ENCODE results near the gene TOP2A.
"Not testable (repeated sequence)": the region's sequence is repeated elsewhere in the genome, so short reads cannot be mapped to it uniquely, and the experiment has no call there.

The TOP2A gene

GRCh38 chr17:40430272-40431230, 12.9 kb upstream of the TOP2A start:
- no peak for DNase-seq

DNA sequence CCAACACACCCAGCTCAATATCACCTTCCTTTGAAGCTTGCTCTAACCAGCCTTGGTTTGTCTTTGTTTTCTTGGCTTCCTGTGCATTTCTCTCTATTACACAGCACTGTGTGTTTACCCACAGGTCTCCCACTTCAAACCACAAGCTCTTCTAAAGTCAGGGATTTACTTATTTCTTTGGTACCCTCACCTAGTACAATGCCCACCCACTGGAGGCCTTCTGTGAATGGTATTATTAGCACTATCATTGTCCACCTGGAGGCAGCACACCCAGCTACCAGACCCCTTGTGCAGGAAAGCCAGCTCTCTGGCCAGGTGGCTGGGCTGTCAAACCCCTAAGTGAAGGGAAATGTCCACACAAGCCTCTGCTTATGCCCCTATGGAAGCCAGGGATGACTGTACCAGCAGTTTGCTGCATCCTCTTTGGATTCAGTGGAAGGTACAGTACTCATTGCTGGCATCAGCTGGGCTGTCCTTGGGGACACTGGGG, 9.4 kb upstream of the TOP2A start:
- no peak for DNase-seq

DNA sequence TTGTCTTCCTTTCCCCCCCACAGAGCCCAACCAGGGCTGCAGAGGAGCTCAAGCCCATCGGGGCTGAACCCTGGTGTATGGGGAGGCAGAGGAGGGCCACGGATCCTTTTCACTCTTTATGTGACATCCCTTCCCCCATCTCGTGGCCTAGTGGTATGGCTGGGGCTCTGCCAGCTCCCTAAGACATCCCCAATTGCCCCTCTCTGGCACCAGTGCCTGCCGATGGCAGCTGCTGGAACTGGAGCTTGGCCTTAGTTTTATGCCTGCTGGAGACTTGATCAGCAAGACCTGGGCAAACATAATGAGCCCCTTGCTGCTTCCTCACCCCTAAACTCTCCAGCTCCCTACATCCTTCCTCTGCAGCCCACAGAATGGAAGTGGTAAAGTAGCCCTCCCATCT, 8.0 kb upstream of the TOP2A start:
- no peak for DNase-seq

- no peak for DNase-seq
These were observed 5.4 kb upstream of the TOP2A start for GRCh38 chr17:40422990-40423633.

- DNase-seq, result no peak
These were observed 2.0 kb upstream of the TOP2A start for GRCh38 chr17:40419559-40420331.

DNA sequence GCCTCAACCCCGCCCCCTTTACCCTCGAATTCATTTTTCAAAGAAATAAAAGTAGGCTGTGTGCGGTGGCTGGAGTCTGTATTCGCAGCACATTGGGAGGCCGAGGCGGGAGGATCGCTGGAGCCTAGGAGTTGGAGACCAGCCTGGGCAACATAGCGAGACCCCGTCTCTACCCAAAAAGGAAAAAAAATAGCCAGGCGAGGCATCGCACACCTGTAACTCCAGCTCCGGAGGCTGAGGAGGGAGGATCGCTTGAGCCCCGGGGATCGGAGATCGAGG, 671 bp upstream of the TOP2A start:
- no peak for DNase-seq

DNA sequence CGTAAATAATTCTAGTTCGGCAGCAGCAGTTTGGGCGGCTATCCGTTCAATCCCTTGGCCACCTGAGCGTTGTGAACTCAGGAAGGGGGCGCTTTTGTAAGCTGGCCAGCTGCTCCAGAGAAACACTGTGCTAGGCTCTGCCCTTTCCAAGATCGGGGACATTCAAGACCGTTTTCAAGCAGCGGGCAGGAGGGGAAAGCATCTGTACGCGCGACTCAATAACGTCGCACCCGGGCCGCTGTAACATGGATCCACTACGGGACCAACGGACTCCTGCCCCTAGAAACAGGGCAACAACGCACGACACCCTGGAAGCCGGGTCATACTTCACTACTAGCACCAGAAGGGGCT, 463 bp downstream of the TOP2A start:
- DNase-seq, result no peak

GRCh38 chr17:40416671-40417070, 1.0 kb downstream of the TOP2A start:
- no peak for DNase-seq

GRCh38 chr17:40415390-40415789, 2.3 kb downstream of the TOP2A start:
- no peak for DNase-seq

GRCh38 chr17:40414312-40414711, 3.4 kb downstream of the TOP2A start:
- not testable (repeated sequence) for DNase-seq

- DNase-seq, result no peak
These were observed 4.8 kb downstream of the TOP2A start for GRCh38 chr17:40412880-40413279.

DNA sequence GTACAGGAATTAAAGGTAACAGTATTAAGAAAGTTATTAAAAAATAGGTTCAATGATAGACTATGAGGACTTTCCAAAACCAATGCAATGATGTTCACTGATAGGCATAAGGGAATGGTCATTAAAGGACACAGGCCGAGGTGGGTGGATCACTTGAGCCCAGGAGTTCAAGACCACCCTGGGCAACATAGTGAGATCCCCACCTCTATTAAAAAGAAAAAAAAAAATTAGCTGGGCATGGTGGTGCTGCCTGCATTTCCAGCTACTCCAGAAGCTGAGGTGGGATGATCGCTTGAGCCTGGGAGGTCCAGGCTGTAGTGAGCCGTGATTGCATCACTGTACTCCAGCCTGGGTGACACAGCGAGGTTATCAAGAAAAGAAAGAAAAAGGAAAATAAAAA, 5.9 kb downstream of the TOP2A start:
- DNase-seq, result no peak

DNA sequence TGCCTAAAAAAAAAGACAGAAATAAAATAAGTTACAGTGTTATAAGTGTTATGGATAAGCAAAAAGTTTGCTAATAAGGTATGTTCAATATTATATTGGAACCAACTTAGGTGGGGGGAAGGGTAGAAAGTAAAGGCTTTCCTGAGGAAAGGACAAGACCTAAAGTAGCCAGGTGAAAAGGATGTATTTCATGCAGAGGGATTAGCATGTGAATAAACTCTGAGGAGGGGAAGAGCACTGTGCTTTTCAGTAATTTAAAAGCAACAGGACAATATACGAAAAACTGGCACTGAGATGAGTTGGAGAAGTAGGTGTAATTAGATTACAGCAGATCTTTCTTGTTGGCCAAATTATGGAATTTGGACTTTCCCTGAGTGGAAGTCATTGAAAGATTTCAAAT, 7.6 kb downstream of the TOP2A start:
- DNase-seq, result no peak

DNA sequence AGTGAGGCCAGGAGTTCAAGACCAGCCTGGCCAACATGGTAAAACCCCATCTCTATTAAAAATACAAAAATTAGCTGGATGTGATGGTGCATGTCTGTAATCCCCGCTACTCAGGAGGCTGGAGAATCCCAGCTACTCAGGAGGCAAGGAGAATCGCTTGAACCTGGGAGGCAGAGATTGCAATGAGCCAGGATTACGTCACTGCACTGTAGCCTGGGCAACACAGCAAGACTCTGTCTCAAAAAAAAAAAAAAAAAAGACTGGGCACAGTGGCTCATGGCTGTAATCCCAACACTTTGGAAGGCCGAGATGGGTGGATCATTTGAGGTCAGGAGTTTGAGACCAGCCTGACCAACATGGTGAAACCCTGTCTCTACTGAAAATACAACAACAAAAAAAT, 8.2 kb downstream of the TOP2A start:
- DNase-seq, result not testable (repeated sequence)

- no peak for DNase-seq
These were observed 10.2 kb downstream of the TOP2A start for GRCh38 chr17:40407460-40407859.

DNA sequence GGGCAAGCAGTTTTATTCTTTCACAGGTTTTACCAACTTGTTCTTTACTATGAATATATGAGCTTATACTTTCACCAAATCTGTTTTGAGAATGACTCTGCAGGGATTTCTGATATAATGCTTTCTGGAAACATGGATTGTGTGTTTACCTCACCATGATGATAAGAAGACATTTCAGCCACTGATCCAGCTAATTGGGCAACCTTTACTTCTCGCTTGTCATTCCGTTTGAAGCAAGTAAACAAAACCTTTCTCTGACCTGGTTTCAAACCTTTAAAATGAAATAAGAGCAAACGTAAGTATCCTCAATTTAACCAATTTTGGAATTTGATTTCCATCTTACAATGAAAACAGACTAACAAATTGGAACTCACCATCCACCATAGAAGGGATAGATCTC, 13.7 kb downstream of the TOP2A start:
- DNase-seq, result no peak

DNA sequence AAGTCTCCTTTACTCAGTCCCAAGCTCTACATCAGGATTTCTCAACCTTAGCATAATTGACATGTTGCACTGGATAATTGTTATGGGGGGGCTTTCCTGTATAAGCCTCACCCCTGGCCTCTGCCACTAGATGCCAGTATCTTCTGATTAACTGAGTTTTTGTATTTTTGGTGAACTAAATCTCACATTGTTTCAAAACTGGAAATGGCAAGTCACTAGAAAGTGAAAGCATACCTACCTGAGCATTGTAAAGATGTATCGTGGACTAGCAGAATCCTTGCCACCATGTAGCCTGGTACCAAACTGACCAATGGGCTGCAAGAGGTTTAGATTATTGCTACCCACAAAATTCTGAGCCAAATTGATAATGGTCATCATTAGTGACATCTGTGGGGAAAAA, 15.0 kb downstream of the TOP2A start:
- DNase-seq, result no peak

DNA sequence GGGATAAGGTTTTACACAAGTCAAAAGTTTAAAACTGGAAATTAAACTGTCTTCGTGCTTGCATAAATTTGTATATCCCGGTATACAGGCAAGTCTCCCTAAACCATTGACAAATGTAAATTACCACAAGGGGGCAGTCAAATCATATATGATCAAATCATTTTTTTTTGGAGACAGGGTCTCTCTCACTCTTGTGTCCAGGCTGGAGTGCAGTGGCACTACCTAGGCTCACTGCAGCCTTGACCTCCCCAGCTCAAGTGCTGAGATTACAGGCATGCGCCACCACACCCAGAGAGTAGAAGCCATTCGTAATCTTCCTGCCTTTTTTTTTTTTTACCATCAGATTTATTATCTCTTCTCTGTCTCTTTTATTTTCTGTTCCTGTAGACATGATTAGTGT, 18.5 kb downstream of the TOP2A start:
- DNase-seq, result no peak

- DNase-seq, result not testable (repeated sequence)
These were observed 31.1 kb downstream of the TOP2A start for GRCh38 chr17:40386555-40386954.

GRCh38 chr17:40382251-40382650, 35.4 kb downstream of the TOP2A start:
- DNase-seq, result no peak

GRCh38 chr17:40378966-40379365, 38.7 kb downstream of the TOP2A start:
- no peak for DNase-seq

GRCh38 chr17:40377832-40378231, 39.9 kb downstream of the TOP2A start:
- no peak for DNase-seq

DNA sequence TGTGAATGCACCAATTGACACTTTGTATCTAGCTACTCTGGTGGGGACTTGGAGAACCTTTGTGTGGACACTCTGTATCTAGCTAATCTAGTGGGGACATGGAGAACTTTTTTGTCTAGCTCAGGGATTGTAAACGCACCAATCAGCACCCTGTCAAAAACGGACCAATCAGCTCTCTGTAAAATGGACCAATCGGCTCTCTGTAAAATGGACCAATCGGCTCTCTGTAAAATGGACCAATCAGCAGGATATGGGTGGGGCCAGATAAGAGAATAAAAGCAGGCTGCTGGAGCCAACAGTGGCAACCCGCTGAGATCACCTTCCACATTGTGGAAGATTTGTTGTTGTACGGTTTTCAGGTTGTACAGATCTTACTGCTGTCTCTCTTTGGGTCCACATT, 41.2 kb downstream of the TOP2A start:
- DNase-seq, result not testable (repeated sequence)

DNA sequence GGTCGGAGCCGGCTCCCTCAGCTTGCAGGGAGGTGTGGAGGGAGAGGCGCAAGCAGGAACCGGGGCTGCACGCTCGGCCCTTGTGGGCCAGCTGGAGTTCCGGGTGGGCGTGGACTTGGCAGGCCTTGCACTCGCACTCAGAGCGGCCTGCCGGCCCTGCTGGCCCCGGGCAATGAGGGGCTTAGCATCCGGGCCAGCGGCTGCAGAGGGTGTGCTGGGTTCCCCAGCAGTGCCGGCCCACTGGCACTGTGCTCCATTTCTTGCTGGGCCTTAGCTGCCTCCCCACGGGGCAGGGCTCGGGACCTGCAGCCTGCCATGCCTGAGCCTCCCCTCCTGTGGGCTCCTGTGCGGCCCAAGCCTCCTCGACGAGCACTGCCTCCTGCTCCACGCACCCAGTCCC, 41.9 kb downstream of the TOP2A start:
- not testable (repeated sequence) for DNase-seq
